Endothelial cell of umbilical vein (primary cell): ENCODE results near the gene NUDT16L1.

Experiments used
- EZH2 ChIP-seq: IDR thresholded peaks from 2 replicates; pipeline ENCODE4 v1.6.1; 2012; ENCODE audit warnings: borderline replicate concordance, low read depth, mild to moderate bottlenecking, moderate library complexity, low read length, inconsistent platforms; ENCODE audit not compliant: severe bottlenecking
- MYC ChIP-seq: IDR thresholded peaks from one replicate; pipeline ENCODE4 v1.6.1; 2011; ENCODE audit warnings: mild to moderate bottlenecking, low read depth, low read length
- POLR2A ChIP-seq: IDR thresholded peaks from 2 replicates; pipeline ENCODE4 v1.6.1; 2012; ENCODE audit warnings: low read depth, mild to moderate bottlenecking, control low read depth, low read length
- POLR2AphosphoS5 ChIP-seq: IDR thresholded peaks from 2 replicates; pipeline ENCODE4 v1.6.1; 2012; ENCODE audit warnings: low read depth, mild to moderate bottlenecking, control low read depth, low read length, moderate library complexity; ENCODE audit not compliant: insufficient read depth

- TF ChIP-seq MYC: no peak
- TF ChIP-seq EZH2: no peak
- no peak for TF ChIP-seq POLR2A
- TF ChIP-seq POLR2AphosphoS5: no peak
Observed at GRCh38 chr16:4686497-4687210, 6.7 kb upstream of the NUDT16L1 start.
